HPDE6-E6E7 (cell line): Measurements from ENCODE around the gene RNF224.

Experiments
- DNase-seq: peaks from one replicate; pipeline ENCODE4 v3.0.0; 2011; ENCODE audit warnings: missing footprints; ENCODE audit errors: extremely low spot score

Gene RNF224

DNA sequence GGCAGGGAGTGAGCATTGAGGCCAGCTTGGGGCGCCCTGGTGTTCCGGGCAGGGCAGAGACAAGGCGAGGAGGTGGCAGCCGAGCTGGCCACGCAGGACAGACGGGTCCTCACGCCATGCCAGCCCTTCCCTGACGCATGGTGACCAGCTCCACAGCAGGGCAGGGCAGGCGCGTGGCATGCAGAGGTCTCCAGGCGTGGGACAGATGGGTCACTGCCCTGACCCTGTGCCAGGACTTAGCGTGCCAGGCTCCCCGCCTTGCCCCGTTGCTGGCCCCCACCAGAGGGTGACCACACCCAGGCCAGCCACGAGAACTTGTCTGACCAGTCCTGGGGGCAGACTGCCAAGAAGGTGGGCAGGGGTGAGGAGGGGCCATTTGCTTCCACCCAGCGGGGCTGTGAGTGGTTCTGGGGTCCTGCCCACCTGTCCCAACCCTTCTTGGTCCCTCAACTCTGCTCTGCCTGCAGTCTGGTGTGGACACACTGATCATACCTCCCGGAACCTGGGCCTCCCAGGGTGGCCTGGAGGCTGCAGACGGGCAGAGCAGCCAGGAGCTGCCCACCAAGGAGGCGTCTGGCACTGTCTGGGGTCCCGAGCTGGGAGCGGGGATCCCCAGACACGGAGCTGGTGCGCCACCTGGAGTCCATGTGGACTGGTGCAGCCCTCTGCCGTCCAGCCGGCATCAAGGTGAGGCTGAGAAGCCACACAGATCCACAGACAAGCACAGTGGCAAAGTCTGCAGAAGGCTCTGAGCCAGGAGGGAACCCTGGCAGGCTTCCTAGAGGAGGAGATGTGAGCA is at the start of gene RNF224:
Gene RNF224 (plus strand): TSS at position 449 of the 799 bp plus-strand sequence. CDS start 834 bp downstream, outside the sequence.
- peak; percentile 87 for DNase-seq

DNA sequence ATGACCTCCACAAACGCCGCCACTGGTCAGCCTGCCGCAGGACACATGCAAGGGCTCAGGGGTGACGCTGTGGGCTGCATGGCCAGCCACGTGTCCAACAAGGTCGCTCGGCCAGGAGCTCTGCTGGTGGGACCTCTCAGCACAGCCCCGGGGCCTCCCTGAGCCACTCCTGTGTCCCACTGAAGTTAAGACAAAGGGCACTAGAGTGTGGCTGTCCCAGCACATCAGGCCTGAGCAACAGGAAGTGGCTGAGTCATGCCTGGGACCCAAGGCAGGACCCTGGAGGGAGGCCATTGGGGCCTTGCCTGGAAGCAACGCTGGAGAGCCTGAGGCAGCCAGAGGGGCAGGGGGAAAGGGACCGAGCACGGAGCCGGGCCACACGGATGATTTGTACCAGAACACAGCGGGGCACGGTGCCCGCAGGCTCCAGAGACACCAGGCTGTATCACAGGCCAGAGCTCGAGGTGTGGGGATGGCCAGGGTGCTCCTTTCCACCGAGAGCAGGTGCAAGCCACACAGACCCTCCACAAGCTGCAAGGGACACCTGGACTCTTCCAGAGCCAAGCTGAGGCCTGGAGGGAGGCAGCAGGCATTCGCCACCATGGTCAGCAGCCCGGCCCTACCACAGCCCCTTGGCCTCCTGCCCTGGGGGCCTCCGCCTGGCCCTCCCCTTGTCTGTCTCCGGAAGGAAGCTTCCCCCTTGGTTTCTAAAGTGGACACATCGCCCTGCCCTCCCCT is 48.9 kb upstream of the RNF224 start:
- no peak for DNase-seq

DNA sequence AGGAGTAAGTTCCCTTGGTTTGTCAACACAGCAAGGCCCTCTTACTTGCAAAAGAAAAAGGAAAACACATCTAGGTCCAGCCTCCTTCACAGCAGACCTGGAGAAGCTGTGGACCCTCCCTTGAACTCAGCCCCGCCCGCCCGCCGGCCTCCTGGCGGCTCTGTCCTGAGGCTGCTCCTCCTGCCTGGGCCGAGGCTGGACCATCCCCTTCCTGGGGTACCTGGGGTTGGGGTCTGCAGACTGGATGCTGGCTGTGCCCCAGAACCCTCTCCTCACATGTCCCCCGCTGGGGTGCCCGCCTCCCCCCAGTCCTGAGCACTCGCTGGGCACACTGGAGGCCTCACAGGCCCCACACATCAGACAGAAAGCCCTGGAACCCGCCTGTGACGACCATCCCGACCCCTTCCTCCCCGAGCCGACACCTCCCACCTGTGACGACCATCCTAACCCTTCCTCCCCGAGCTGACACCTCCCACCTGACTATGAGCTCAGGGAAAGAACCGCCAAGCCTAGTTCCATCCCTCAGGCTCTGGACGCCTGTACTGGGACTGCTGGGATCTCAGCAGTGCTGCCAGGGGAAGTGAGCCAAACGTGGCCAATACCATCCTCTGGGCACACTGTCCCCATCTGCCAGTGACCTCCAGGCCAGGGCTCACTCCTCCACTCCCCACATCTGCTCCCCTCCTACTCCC is 48.2 kb upstream of the RNF224 start:
- DNase-seq, result no peak

DNA sequence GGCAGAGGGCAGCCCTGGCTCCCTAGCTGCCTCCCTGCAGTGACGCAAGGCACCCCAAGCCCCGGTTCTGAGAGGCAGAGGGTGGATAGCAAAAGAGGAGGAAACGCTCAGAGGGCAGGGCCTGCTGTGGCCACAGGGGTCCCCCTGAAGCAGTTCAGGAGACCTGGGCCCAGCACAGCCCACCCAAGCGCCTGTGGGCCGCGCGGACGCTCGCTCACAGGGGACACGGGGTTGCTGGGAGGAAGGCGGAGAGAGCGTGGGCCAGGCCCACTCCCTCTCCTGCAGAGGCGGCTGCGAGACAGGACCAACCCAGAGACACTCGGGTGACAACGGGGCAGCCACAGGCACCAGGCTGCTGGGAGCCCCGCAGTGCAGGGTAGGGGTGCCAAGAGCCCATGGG is 47.5 kb upstream of the RNF224 start:
- DNase-seq, result no peak

DNA sequence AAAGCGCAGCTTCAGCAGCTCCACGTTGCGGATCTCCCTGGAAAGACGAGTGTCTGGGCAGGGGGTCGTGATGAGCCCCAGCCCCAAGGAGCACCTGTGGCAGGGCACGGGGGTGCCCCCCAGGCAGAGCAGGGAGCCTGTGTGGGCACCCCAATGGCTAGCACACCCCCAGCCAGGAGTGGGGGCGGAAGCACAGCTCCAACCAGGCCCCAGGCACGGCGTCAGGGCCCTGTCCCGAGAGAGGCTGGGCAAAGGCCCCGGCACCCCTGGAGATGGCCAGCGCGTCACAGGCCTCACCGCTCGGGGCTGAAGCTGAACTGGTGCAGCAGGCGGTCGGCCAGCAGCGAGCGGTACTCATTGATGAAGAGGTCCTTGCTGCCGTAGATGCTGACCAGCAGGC is 46.8 kb upstream of the RNF224 start:
- DNase-seq, result no peak

DNA sequence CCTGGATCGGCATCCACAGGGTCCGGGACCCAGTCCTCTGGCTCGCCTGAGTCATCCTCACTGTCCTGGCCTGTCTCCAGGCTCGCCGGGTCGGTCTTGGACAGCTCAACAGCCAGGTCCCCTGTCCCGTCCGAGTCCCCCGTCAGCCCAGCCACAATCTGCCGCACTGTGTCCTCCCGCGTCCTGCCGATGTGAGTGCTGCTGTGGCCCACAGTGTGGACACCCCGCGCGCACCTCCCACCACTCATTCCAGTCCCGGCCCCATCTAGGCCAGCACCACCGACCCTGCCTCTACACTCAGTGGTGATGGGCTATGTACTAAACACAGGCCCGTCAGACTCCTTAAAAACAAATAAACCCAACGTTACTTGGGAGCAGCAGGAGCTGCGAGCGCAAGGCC is 45.6 kb upstream of the RNF224 start:
- no peak for DNase-seq

DNA sequence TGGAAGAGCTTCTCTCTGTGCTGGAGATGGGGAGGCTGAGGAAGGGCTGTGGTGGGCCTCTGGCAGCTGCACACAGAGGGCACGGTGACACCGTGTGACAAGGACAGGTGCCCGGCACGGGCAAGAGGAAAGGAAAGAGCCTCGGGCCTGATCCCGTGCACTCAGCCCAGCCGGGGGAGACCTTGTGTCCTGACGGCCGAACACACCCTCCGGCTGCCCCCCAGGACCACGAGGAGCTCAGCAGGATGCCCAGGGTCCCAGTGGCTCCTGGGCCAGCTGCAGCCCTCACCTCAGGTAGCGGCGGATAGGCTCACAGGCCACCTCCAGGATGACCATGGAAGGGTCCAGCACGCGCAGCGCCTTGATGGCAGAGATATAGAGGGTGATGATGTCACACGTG is 44.5 kb upstream of the RNF224 start:
- DNase-seq, result no peak

DNA sequence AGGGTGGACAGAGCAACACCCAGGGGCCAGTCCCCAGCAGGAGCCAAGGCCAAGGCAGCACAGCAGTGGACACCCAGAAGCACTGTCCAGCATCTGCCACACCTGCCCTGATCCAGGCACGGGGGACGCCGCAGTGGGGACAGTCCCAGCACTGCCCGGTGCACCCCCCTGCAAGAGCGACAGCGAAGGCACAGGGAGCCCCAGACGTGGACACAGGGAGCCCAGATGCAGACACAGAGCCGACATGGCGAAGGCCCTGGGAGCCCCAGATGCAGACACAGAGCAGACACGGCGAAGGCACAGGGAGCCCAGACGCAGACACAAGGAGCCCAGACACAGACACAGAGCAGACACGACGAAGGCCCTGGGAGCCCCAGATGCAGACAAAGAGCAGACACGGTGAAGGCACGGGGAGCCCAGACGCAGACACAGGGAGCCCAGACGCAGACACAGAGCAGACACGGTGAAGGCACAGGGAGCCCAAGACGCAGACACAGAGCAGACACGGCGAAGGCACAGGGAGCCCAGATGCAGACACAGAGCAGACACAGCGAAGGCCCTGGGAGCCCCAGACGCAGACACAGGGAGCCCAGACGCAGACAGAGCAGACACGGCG is 43.2 kb upstream of the RNF224 start:
- DNase-seq, result no peak

DNA sequence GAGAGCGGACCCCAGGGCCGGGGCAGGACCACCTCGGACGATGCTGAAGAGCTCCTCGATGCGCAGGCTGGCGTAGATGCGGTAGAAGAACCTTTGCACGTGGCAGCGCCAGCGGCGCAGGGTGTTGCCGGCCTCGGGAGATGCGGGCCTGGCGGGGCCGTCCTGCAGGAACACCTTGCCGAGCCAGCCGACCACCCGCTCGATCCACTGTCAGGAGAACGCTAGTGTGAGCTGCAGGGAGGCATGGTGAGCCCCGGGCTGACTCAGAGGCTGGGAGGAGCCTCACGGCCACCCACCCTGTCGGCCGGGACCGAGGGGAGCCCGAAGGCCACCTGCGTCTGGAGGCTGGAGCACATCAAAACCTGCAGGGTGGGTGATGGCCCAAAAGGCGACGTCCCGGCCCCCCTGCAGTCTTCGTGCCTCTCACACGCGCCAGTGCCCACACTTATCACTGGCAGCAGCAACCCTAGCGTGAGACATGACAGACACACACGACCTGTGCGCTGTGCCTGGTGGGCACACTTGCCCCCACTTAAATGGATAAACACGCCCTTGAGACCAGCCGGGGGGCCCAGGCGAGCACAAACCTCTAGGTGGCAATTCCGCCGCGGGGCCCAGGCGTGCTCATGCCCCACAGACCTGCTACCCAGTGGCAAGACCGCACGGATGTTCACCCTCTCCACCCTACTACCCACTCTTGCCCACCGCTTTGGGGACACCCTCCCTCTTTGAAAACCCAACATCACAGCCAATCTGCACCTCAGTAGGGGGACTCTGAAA is 42.2 kb upstream of the RNF224 start:
- DNase-seq, result no peak

DNA sequence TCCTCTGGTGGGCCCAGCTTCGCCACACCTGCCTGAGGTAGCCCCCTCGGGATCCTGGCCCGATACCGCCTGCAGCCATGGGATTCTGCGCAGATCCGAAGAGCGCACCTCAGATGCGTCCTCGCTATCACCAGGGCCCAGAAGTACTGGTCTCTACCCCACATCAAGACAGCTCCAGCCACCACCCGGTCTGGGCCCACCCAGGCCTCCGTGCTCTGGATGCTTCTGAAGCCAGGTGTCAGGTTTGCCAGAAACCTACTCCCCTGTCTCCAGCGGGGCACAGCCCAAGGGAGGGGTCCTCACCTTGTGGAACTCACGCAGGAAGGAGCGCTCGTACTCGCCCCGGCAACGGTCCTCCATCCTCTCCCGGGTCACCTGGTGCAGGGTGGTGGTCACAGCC is 41.4 kb upstream of the RNF224 start:
- DNase-seq, result no peak

DNA sequence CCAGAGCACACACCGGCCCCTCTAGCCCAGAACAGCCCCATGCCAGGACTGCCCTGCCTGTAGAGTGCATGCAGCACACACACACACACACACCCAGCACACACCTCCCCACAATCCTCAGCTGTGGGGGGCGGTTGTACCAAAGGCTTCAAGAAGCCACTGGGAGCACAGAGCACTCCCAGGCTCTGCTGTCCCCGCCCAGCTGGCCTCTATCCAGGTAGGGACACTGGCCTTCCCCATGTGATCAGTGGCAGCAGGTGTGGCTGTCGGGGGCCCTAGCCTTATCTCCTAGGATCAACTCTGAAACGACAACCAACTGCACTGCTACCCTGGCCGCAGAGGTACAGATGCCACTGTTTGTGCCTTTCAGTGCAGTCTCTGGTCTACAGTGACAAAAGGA is 40.9 kb upstream of the RNF224 start:
- DNase-seq, result no peak

DNA sequence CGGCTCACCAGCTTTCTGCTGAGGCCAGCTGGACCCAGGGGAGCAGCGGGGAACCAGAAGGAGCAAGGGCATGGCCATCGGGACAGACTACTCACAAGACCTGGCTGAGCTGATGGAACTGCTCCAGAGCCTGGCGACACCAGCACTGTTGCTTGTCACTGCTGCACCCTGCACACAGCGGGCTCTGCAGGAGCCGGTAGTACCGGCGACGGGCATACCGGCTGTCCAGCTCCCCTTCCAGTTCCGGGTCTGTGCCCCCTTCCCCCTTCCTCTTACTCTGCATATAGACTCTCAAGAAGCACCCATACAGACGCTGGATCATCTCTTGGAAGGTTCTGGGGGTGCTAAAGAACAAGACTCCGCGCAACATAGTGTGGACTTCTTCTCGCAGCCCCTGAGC is 39.9 kb upstream of the RNF224 start:
- DNase-seq, result no peak

DNA sequence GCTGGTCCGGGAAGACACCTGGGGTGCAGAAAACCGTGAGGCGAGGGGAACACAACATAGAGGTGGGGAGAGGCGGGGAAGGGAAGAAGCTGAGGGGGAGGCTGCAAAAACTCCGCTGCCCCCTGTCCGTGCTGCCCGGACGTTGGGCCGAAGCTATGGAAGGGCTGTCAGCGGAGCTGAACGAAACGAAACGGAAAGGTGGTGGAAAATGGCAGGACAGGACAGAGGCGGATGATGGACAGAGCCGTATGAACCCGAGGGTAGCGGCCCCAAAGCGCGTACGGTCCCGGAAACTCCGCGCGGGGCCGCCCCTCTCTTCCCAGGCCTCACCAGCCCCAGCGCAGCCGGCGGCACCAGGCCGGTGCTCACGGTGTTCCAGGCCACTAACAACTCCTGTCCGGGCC is 39.2 kb upstream of the RNF224 start:
- DNase-seq, result no peak

DNA sequence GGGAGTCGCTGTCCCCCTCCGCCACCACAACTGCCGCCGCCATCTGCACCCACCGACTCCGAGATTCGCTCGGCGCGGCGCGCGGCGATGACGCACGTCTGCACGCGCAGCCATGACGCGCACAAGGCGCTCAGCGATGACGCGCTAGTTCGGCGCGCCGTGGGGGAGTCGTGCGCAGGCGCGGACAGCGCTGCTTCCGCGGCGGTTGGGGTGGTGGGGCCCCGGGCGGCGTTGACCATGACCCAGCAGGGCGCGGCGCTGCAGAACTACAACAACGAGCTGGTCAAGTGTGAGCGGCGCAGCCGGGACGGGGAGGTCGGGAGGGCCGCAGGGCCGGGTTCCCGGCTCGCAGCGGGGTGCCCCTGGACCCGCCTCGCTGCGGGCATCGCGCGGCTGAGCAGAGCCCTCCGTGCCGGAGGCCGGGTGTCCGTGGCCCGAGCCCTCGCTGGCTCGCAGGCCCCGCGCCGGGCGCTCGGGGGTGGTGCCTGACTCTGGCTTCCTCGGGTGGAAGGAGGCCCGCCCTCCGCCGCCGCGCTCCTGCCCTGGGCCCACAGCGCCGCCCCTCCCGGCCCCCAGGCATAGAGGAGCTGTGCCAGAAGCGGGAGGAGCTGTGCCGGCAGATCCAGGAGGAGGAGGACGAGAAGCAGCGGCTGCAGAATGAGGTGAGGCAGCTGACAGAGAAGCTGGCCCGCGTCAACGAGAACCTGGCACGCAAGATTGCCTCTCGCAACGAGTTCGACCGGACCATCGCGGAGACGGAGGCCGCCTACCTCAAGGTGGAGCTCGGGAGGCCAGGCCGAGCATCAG is 38.6 kb upstream of the RNF224 start, which contains the start of the genes ANAPC2 and SSNA1:
Gene ANAPC2 (minus strand): TSS at position 71 of the 807 bp plus-strand sequence. CDS start 28 bp downstream, at position 43.
Gene SSNA1 (plus strand): TSS at position 187 of the 807 bp plus-strand sequence. CDS start 51 bp downstream, at position 238.
- peak; percentile 89 for DNase-seq

DNA sequence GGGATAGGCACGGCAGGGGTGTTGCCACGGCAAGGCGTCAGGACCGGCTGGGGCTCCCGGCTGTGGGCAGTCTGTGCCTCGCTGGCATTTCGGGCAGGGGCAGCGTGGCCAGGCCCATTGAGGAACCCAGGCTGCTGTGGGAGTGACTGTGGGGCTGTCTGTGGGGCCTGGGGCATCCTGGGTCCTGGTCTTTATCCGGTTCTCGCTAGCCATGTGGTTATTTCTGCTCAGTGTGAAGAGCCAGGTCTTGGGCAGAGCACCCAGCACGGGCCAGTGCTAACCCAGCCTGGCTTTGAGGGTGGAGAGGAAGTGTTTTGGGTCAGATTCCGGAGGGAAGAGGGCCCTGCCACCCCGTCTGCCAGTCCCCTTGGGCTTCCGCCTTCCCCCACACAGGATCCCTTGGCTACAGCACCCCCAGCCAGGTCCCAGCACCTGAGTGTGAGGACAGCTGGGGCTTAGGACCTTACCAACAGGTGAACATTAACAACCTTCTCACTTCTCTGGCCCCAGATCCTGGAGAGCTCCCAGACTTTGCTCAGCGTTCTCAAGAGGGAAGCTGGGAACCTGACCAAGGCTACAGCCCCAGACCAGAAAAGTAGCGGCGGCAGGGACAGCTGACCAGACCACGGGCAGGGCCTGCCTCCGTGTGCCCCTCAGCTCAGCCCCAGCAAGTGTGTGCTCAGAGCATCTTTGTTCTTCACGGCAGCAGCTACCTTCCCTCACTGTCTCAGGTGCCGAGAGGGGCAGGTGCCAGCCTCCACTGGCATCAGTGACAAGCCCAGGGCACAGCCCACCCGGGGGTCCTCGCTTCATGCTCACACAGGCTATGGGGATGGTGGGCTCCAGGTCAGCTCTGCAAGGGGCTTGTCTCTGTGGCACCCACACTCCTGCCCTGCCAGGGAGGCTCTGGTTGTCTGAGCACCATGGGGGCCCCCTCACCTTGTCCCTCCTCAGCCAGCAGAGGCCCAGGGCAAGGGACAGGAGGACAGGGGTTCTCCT is 37.7 kb upstream of the RNF224 start:
- no peak for DNase-seq

DNA sequence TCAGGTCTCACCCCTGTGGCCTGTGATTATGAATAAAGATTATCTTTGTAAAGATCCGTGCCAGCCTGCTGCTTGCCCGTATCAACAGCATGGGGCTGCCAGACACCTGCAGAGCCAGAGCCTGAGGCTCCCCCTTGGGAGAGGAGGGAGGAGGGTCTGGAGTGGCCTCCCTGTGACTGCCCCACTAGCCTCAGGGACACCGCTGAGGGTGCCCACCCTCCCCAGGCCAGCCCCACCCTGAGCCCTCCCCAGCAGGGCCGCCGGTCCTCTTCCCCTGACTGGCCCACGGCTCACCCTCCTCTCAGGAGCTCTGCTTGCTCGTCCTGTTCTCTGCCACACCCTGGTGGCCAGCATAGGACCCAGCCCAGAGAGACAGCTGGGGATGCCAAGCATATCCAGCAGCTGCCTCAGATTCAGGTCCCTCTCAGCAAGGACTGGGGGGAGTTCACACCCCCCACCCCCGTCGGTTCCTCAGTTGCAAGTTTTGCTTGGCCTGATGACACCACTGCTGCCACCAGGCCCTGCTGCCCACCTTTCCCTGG is 36.9 kb upstream of the RNF224 start:
- no peak for DNase-seq

DNA sequence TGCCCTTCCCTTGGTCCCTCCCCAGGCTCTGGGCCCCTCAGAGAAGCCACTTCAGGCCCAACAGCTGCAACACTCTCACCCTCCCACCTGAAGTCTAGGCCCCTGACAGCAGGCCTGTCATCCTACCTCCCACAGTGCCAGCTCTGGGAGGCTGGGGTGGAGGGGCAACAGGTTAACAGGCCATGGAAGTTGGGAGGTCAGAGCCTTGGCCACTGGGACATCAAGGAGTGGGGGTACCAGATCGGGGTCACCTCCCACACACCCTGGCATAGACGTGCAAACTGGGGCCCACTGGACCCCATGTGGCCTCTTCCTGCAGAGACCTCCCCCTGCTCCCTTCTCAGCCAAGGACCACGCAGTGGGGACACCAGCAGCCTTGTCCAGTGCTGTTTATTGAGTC is 36.1 kb upstream of the RNF224 start:
- DNase-seq, result no peak

DNA sequence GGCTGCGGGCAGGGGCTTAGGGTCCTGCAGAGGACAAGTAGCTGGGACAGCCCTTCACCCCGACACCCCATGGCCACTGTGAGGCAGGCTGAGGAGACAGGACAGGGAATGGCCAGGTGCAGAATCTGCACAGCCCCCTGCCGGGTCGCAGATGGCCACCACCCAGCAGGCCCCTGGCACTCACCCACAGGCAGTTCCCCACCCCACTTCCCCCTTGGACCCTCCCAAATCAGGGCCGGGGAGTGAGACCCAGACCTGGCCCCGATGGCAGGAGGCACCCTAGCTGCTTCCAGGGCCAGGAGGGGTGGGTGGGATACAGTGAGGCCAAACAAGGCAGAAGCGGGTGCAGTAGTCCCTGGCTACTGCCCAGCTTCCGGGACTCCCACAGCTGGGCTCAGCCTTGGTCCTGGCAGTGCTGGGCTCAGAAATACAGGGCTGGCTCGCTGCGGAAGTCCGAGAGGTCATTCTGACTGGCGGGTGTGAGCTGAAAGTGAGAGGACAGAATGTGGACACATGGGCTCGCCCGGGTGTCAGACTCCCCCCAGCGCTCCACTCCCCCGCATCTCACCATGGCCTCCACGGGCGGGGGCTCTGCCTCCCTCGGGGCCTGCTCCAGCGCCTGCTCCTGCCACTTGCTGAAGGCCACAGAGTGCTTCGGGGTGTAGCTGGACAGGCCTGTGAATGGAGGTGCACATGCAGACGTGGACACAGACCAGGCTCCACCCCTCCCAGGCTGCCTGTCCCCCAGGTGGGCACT is 35.4 kb upstream of the RNF224 start:
- DNase-seq, result no peak
